ENCODE data around the gene TSPAN31.

Gene TSPAN31

GRCh38 chr12:57783861-57784260, 39.0 kb downstream of the TSPAN31 start:
- in situ Hi-C loops (cut with MboI; ENCODE audit: low pct_unique_long_range_greater_than_20kb, low sequenced_read_pairs, unreplicated experiment) = no loop called here
- no peak for DNase-seq (ENCODE audit: low spot score)
- no peak for TF ChIP-seq CTCF (IDR thresholded peaks at IDR 0.05; ENCODE audit: extremely low read depth, insufficient read depth, missing control alignments)

DNA sequence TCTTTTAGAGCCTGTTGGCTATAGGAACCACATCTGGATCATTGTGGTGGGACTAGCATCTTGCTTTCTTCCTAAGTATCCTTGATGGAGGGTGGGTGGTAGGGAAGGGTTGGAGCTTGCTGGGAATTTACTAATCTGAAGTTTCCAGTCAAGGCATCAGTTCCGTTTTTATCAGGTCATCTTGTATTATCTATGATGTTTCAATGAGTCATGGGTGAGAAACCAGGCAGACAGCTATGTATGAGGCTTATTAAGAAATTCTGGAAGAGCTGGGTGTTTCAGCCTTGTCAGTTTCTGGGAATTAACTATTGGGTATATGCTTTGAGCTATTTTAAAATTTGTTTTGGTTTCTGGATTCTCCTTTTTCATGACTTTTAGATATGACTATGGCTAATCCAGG, 49.1 kb downstream of the TSPAN31 start:
- in situ Hi-C loops (cut with MboI; ENCODE audit: low pct_unique_long_range_greater_than_20kb, low sequenced_read_pairs, unreplicated experiment) = no loop called here
- TF ChIP-seq CTCF (IDR thresholded peaks at IDR 0.05; ENCODE audit: extremely low read depth, insufficient read depth, missing control alignments) = no peak
- DNase-seq (ENCODE audit: low spot score) = no peak

GRCh38 chr12:57795354-57795753, 50.5 kb downstream of the TSPAN31 start:
- no peak for DNase-seq (ENCODE audit: low spot score)
- in situ Hi-C loops (cut with MboI; ENCODE audit: low pct_unique_long_range_greater_than_20kb, low sequenced_read_pairs, unreplicated experiment) = no loop called here
- no peak for TF ChIP-seq CTCF (IDR thresholded peaks at IDR 0.05; ENCODE audit: extremely low read depth, insufficient read depth, missing control alignments)

- DNase-seq (ENCODE audit: low spot score) = no peak
- TF ChIP-seq CTCF (IDR thresholded peaks at IDR 0.05; ENCODE audit: extremely low read depth, insufficient read depth, missing control alignments) = no peak
- in situ Hi-C loops (cut with MboI; ENCODE audit: low pct_unique_long_range_greater_than_20kb, low sequenced_read_pairs, unreplicated experiment) = no loop called here
Observed at GRCh38 chr12:57796996-57797395, 52.2 kb downstream of the TSPAN31 start.

DNA sequence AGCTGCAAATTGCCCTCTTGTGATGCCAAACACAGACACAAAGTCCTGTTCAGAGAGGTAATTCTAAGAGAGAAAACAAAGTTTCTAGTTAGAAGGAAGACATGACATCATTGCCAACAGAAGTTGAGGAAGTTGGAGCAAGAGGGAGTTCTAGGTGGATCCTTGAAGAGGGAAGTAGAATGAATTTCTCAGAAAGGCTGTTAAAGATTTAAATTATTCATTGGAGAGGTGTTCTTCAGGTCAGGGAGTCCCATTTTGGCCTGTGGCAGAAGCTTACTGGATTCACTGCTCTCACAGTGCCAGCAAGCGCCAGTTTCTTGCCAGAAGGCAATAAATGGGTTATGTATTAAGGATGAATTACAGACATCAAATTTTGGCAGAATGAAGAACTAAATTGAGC, 53.1 kb downstream of the TSPAN31 start:
- TF ChIP-seq CTCF (IDR thresholded peaks at IDR 0.05; ENCODE audit: extremely low read depth, insufficient read depth, missing control alignments) = no peak
- in situ Hi-C loops (cut with MboI; ENCODE audit: low pct_unique_long_range_greater_than_20kb, low sequenced_read_pairs, unreplicated experiment) = no loop called here
- DNase-seq (ENCODE audit: low spot score) = no peak
